SH-SY5Y (cell line): Measurements from ENCODE around the gene OR10W1.

Source experiments
- GATA2 ChIP-seq: IDR thresholded peaks from 2 replicates; pipeline ENCODE4 v1.6.1; 2011; ENCODE audit warnings: mild to moderate bottlenecking, low read depth, low read length
- GATA3 ChIP-seq: IDR thresholded peaks from 2 replicates; pipeline ENCODE4 v1.6.1; 2011; ENCODE audit warnings: low read depth, mild to moderate bottlenecking, low read length, moderate library complexity

The OR10W1 gene

GRCh38 chr11:58268142-58268541 is at the start of gene OR10W1:
Gene OR10W1, minus strand, starts transcription at chr11:58268260. Its CDS starts 402 bp downstream, at chr11:58267858.
- no peak for TF ChIP-seq GATA2
- no peak for TF ChIP-seq GATA3

GRCh38 chr11:58316142-58316541 is 48.1 kb upstream of the OR10W1 start:
- TF ChIP-seq GATA3: no peak
- TF ChIP-seq GATA2: no peak

GRCh38 chr11:58301576-58301975 is 33.5 kb upstream of the OR10W1 start:
- TF ChIP-seq GATA2 (no peak), GATA3 (no peak)

GRCh38 chr11:58292017-58292416 is 24.0 kb upstream of the OR10W1 start:
- no peak for TF ChIP-seq GATA3
- no peak for TF ChIP-seq GATA2

GRCh38 chr11:58289266-58289665 is 21.2 kb upstream of the OR10W1 start:
- TF ChIP-seq GATA2 (no peak), GATA3 (no peak)

- TF ChIP-seq GATA3 (no peak), GATA2 (no peak)
Measured at GRCh38 chr11:58286249-58286648, 18.2 kb upstream of the OR10W1 start.

GRCh38 chr11:58285483-58286040 is 17.5 kb upstream of the OR10W1 start:
- TF ChIP-seq GATA2 (no peak), GATA3 (no peak)

GRCh38 chr11:58276151-58276550 is 8.1 kb upstream of the OR10W1 start:
- no peak for TF ChIP-seq GATA3
- TF ChIP-seq GATA2: no peak

- TF ChIP-seq GATA2 (no peak), GATA3 (no peak)
Measured at GRCh38 chr11:58275002-58275401, 6.9 kb upstream of the OR10W1 start.

GRCh38 chr11:58259983-58260382 is 8.1 kb downstream of the OR10W1 start:
- TF ChIP-seq GATA3 (no peak), GATA2 (no peak)

- TF ChIP-seq GATA2: no peak
- no peak for TF ChIP-seq GATA3
Measured at GRCh38 chr11:58254936-58255335, 13.1 kb downstream of the OR10W1 start.

- TF ChIP-seq GATA2 (no peak), GATA3 (no peak)
Measured at GRCh38 chr11:58243954-58244353, 24.1 kb downstream of the OR10W1 start.

GRCh38 chr11:58227956-58228615 is 40.0 kb downstream of the OR10W1 start:
- no peak for TF ChIP-seq GATA3
- TF ChIP-seq GATA2: no peak

GRCh38 chr11:58222721-58223120 is 45.3 kb downstream of the OR10W1 start:
- no peak for TF ChIP-seq GATA3
- TF ChIP-seq GATA2: no peak
